ENCODE results near the gene TMSB15B. TPM values are rescaled to one million over a fixed set of nuclear protein-coding genes. Genes with fewer than 3 reads are reported as not detected.
"Not testable (repeated sequence)": the region's sequence is repeated elsewhere in the genome, so short reads cannot be mapped to it uniquely, and the experiment has no call there.

The TMSB15B gene
- total RNA-seq (ENCODE audit: unreplicated experiment) = 20.1 TPM
- long read RNA-seq, partial matches to known transcripts = 1 of 6 reads
- long read RNA-seq, other reads (novel, unspliced or antisense) = 1 of 6 reads

GRCh38 chrX:103962411-103963278 lies at the start of gene TMSB15B:
TMSB15B (plus strand) TSS chrX:103962627.
- not testable (repeated sequence) for H3K36me3 Mint-ChIP-seq (ENCODE audit: low read depth, unreplicated experiment); DNase-seq (ENCODE audit: low spot score); H3K27ac Mint-ChIP-seq (ENCODE audit: unreplicated experiment); H3K4me1 Mint-ChIP-seq (ENCODE audit: unreplicated experiment); H3K4me3 Mint-ChIP-seq (ENCODE audit: unreplicated experiment); H3K9me3 Mint-ChIP-seq (ENCODE audit: unreplicated experiment); H3K27me3 Mint-ChIP-seq (ENCODE audit: unreplicated experiment)

- peaks cover 6% of the 10 kb centered on the region for H3K4me1 Mint-ChIP-seq (ENCODE audit: unreplicated experiment)
- H3K9me3 Mint-ChIP-seq (ENCODE audit: unreplicated experiment) = no peaks in the 10 kb centered on the region
- H3K27ac Mint-ChIP-seq (ENCODE audit: unreplicated experiment) = no peak overlapping the region
- TF ChIP-seq CTCF (IDR thresholded peaks at IDR 0.05; ENCODE audit: unreplicated experiment) = no peak
- peaks cover 18% of the 10 kb centered on the region for H3K36me3 Mint-ChIP-seq (ENCODE audit: low read depth, unreplicated experiment)
- DNase-seq (ENCODE audit: low spot score) = no peak
- H3K27me3 Mint-ChIP-seq (ENCODE audit: unreplicated experiment) = peaks cover 2% of the 10 kb centered on the region
- no peak overlapping the region for H3K4me3 Mint-ChIP-seq (ENCODE audit: unreplicated experiment)
Measured at GRCh38 chrX:103913356-103914020, 48.9 kb upstream of the TMSB15B start.

GRCh38 chrX:103918050-103918449 lies 44.4 kb upstream of the TMSB15B start:
- peak overlapping the region; percentile 94 for H3K4me3 Mint-ChIP-seq (ENCODE audit: unreplicated experiment)
- H3K36me3 Mint-ChIP-seq (ENCODE audit: low read depth, unreplicated experiment) = peaks cover 10% of the 10 kb centered on the region
- no peaks in the 10 kb centered on the region for H3K9me3 Mint-ChIP-seq (ENCODE audit: unreplicated experiment)
- peak; percentile 45 for TF ChIP-seq CTCF (IDR thresholded peaks at IDR 0.05; ENCODE audit: unreplicated experiment)
- peak; percentile 61 for DNase-seq (ENCODE audit: low spot score)
- peaks cover 16% of the 10 kb centered on the region for H3K4me1 Mint-ChIP-seq (ENCODE audit: unreplicated experiment)
- H3K27me3 Mint-ChIP-seq (ENCODE audit: unreplicated experiment) = peaks cover 2% of the 10 kb centered on the region
- peak overlapping the region; percentile 92 for H3K27ac Mint-ChIP-seq (ENCODE audit: unreplicated experiment)

- Mint-ChIP-seq H3K27ac (ENCODE audit: unreplicated experiment) (peak overlapping the region; percentile 92), H3K4me1 (ENCODE audit: unreplicated experiment) (peaks cover 16% of the 10 kb centered on the region), H3K27me3 (ENCODE audit: unreplicated experiment) (peaks cover 2% of the 10 kb centered on the region), H3K36me3 (ENCODE audit: low read depth, unreplicated experiment) (peaks cover 6% of the 10 kb centered on the region), H3K9me3 (ENCODE audit: unreplicated experiment) (no peaks in the 10 kb centered on the region), H3K4me3 (ENCODE audit: unreplicated experiment) (peak overlapping the region; percentile 94)
- peak; percentile 33 for DNase-seq (ENCODE audit: low spot score)
- TF ChIP-seq CTCF (IDR thresholded peaks at IDR 0.05; ENCODE audit: unreplicated experiment) = no peak
Measured at GRCh38 chrX:103918571-103919269, 43.7 kb upstream of the TMSB15B start.

GRCh38 chrX:103919270-103919637 lies 43.2 kb upstream of the TMSB15B start:
- peak; percentile 63 for DNase-seq (ENCODE audit: low spot score)
- H3K27me3 Mint-ChIP-seq (ENCODE audit: unreplicated experiment) = peaks cover 2% of the 10 kb centered on the region
- H3K9me3 Mint-ChIP-seq (ENCODE audit: unreplicated experiment) = no peaks in the 10 kb centered on the region

GRCh38 chrX:103920515-103920914 lies 41.9 kb upstream of the TMSB15B start:
- H3K4me1 Mint-ChIP-seq (ENCODE audit: unreplicated experiment) = peaks cover 16% of the 10 kb centered on the region
- not testable (repeated sequence) for H3K27me3 Mint-ChIP-seq (ENCODE audit: unreplicated experiment); H3K4me3 Mint-ChIP-seq (ENCODE audit: unreplicated experiment); H3K9me3 Mint-ChIP-seq (ENCODE audit: unreplicated experiment); DNase-seq (ENCODE audit: low spot score); H3K36me3 Mint-ChIP-seq (ENCODE audit: low read depth, unreplicated experiment); H3K27ac Mint-ChIP-seq (ENCODE audit: unreplicated experiment)

More at GRCh38 chrX:103919270-103919637, 43.2 kb upstream of the TMSB15B start:
- Mint-ChIP-seq H3K4me1 (ENCODE audit: unreplicated experiment) (peaks cover 16% of the 10 kb centered on the region), H3K27ac (ENCODE audit: unreplicated experiment) (peak overlapping the region; percentile 92), H3K4me3 (ENCODE audit: unreplicated experiment) (peak overlapping the region; percentile 94), H3K36me3 (ENCODE audit: low read depth, unreplicated experiment) (peaks cover 3% of the 10 kb centered on the region)
- no peak for TF ChIP-seq CTCF (IDR thresholded peaks at IDR 0.05; ENCODE audit: unreplicated experiment)
